Neutrophil (primary cell): ENCODE data around the gene ZIC5.

Source experiments
- H3K27ac ChIP-seq: fragments of 200-600 bp; sonication (generic); 2 replicates; pipeline ENCODE4 v1.5.1; 2016; ENCODE audit warnings: mild to moderate bottlenecking, moderate library complexity
- H3K27me3 ChIP-seq: fragments of 200-600 bp; sonication (generic); 2 replicates; pipeline ENCODE4 v1.6.0; 2016; ENCODE audit warnings: mild to moderate bottlenecking
- H3K36me3 ChIP-seq: fragments of 200-600 bp; sonication (generic); 2 replicates; pipeline ENCODE4 v1.5.1; 2017
- H3K4me1 ChIP-seq, 2 experiments: fragments of 200-600 bp in 1 of 2; sonication (generic) in 1 of 2; 1 replicate in 1 of 2; 2 replicates in 1 of 2; pipeline versions ENCODE4 v1.5.1 to v1.6.1; 2013 to 2016; ENCODE audit warnings: low read depth in 1 of 2, low read length in 1 of 2, mild to moderate bottlenecking in 1 of 2, moderate library complexity in 1 of 2; ENCODE audit not compliant: control insufficient read depth in 1 of 2, insufficient read depth in 1 of 2
- H3K4me3 ChIP-seq, 2 experiments: fragments of 200-600 bp in 1 of 2; sonication (generic) in 1 of 2; 1 replicate in 1 of 2; 2 replicates in 1 of 2; pipeline ENCODE4 v1.5.1; 2013 to 2016; ENCODE audit warnings: low read depth in 1 of 2, low read length in 1 of 2, mild to moderate bottlenecking in 1 of 2, moderate library complexity in 1 of 2
- H3K9me3 ChIP-seq: fragments of 200-600 bp; sonication (generic); 2 replicates; pipeline ENCODE4 v1.5.1; 2016
- CTCF ChIP-seq: fragments of 200-600 bp; sonication (generic); IDR thresholded peaks from 2 replicates; pipeline ENCODE4 v1.5.1; 2016; ENCODE audit warnings: antibody characterized with exemption

Gene ZIC5

GRCh38 chr13:99971576-99972189, at the start of gene ZIC5:
Gene ZIC5 (minus strand): TSS chr13:99971767. CDS start chr13:99971603, 164 bp downstream.
- H3K4me3 ChIP-seq = no peak within 1 kb of the TSS
- H3K27ac ChIP-seq = no peak within 1 kb of the TSS
- H3K4me1 ChIP-seq = peaks cover 0 to 19% of the 10 kb centered on the region in 2 experiments
- no peak for TF ChIP-seq CTCF
- H3K9me3 ChIP-seq = peaks cover 4% of the 10 kb centered on the region
- no peaks in the 10 kb centered on the region for H3K36me3 ChIP-seq
- H3K27me3 ChIP-seq = peaks cover 100% of the 10 kb centered on the region

GRCh38 chr13:100019780-100020356, 48.3 kb upstream of the ZIC5 start:
- H3K9me3 ChIP-seq = no peaks in the 10 kb centered on the region
- H3K27me3 ChIP-seq = peaks cover 48% of the 10 kb centered on the region
- no peak overlapping the region for H3K4me3 ChIP-seq
- no peaks in the 10 kb centered on the region for H3K4me1 ChIP-seq
- TF ChIP-seq CTCF = no peak
- H3K27ac ChIP-seq = no peak overlapping the region
- no peaks in the 10 kb centered on the region for H3K36me3 ChIP-seq

- Histone ChIP-seq H3K9me3 (no peaks in the 10 kb centered on the region), H3K4me3 (no peak overlapping the region), H3K36me3 (no peaks in the 10 kb centered on the region), H3K27me3 (peaks cover 74% of the 10 kb centered on the region), H3K4me1 (no peaks in the 10 kb centered on the region), H3K27ac (no peak overlapping the region)
- no peak for TF ChIP-seq CTCF
Measured at GRCh38 chr13:100014621-100015020, 43.1 kb upstream of the ZIC5 start.

GRCh38 chr13:99998261-99998660, 26.7 kb upstream of the ZIC5 start:
- Histone ChIP-seq H3K4me3 (no peak overlapping the region), H3K27ac (no peak overlapping the region), H3K36me3 (no peaks in the 10 kb centered on the region), H3K4me1 (peaks cover 0 to 5% of the 10 kb centered on the region in 2 experiments), H3K27me3 (peaks cover 98% of the 10 kb centered on the region), H3K9me3 (no peaks in the 10 kb centered on the region)
- TF ChIP-seq CTCF = no peak

GRCh38 chr13:99997702-99998214, 26.2 kb upstream of the ZIC5 start:
- Histone ChIP-seq H3K4me3 (no peak overlapping the region), H3K36me3 (no peaks in the 10 kb centered on the region), H3K4me1 (peaks cover 0 to 5% of the 10 kb centered on the region in 2 experiments), H3K9me3 (no peaks in the 10 kb centered on the region), H3K27me3 (peaks cover 98% of the 10 kb centered on the region), H3K27ac (no peak overlapping the region)
- TF ChIP-seq CTCF = no peak
